Mesendoderm (in vitro differentiated cells): ENCODE data around the gene CLMP.

Experiments
- DNase-seq: peaks from one replicate; pipeline ENCODE4 v3.0.0; 2013
- H2AK5ac ChIP-seq: 2 replicates; pipeline ENCODE4 v1.6.1; 2013; ENCODE audit warnings: low read length, inconsistent platforms
- H2BK120ac ChIP-seq: 2 replicates; pipeline ENCODE4 v1.6.1; 2013; ENCODE audit warnings: low read depth, mild to moderate bottlenecking, low read length, moderate library complexity, mixed read lengths
- H2BK15ac ChIP-seq: replicated peaks from 2 replicates; pipeline ENCODE4 v1.6.1; 2013; ENCODE audit warnings: low read depth, mild to moderate bottlenecking, moderate library complexity
- H2BK5ac ChIP-seq: 2 replicates; pipeline ENCODE4 v1.6.1; 2013; ENCODE audit warnings: low read length, inconsistent platforms
- H3K18ac ChIP-seq: 2 replicates; pipeline ENCODE4 v1.6.1; 2013; ENCODE audit warnings: mild to moderate bottlenecking, low read length, mixed read lengths
- H3K23ac ChIP-seq: one replicate; pipeline ENCODE4 v1.6.1; 2013; ENCODE audit warnings: low read length
- H3K27ac ChIP-seq: 2 replicates; pipeline ENCODE4 v1.5.1; 2013; ENCODE audit warnings: low read depth, mild to moderate bottlenecking, inconsistent platforms, low read length, moderate library complexity
- H3K27me3 ChIP-seq: 2 replicates; pipeline ENCODE4 v1.6.1; 2013; ENCODE audit warnings: low read length, control low read depth, mild to moderate bottlenecking, inconsistent platforms; ENCODE audit not compliant: insufficient read depth, poor library complexity
- H3K36me3 ChIP-seq: 2 replicates; pipeline ENCODE4 v1.6.1; 2013; ENCODE audit warnings: low read length, inconsistent platforms; ENCODE audit not compliant: control insufficient read depth, insufficient read depth
- H3K4ac ChIP-seq: one replicate; pipeline ENCODE4 v1.6.1; 2013; ENCODE audit warnings: low read depth, mild to moderate bottlenecking, low read length, moderate library complexity
- H3K4me1 ChIP-seq: 2 replicates; pipeline ENCODE4 v1.6.1; 2013; ENCODE audit warnings: low read depth, low read length, inconsistent platforms; ENCODE audit not compliant: control insufficient read depth
- H3K4me2 ChIP-seq: 2 replicates; pipeline ENCODE4 v1.6.1; 2013; ENCODE audit warnings: low read length
- H3K4me3 ChIP-seq: 2 replicates; pipeline ENCODE4 v1.5.1; 2013; ENCODE audit warnings: mild to moderate bottlenecking, low read length
- H3K56ac ChIP-seq: one replicate; pipeline ENCODE4 v1.6.1; 2013; ENCODE audit warnings: low read length
- H3K79me1 ChIP-seq: 2 replicates; pipeline ENCODE4 v1.6.1; 2013; ENCODE audit warnings: low read length, inconsistent platforms
- H3K79me2 ChIP-seq: 2 replicates; pipeline ENCODE4 v1.6.1; 2013; ENCODE audit warnings: mild to moderate bottlenecking, low read length; ENCODE audit not compliant: control insufficient read depth, insufficient read depth
- H3K9ac ChIP-seq: 2 replicates; pipeline ENCODE4 v1.6.1; 2013; ENCODE audit warnings: low read length, inconsistent platforms
- H4K5ac ChIP-seq: one replicate; pipeline ENCODE4 v1.6.1; 2013; ENCODE audit warnings: low read length
- H4K8ac ChIP-seq: one replicate; pipeline ENCODE4 v1.6.1; 2013; ENCODE audit warnings: low read depth, mild to moderate bottlenecking, control low read depth, low read length, moderate library complexity
- WGBS: extraction: QIAGEN DNeasy Blood & Tissue Kit; methylation state at CpG from one replicate; pipeline ENCODE4 v1.1.7; 2013; ENCODE audit warnings: low lambda C conversion rate, missing lambda C conversion rate; ENCODE audit not compliant: insufficient coverage; ENCODE audit errors: extremely low coverage; 5-methylcytosine and 5-hydroxymethylcytosine counted together

CLMP gene

GRCh38 chr11:123214940-123215339 lies 19.9 kb upstream of the CLMP start:
- Histone ChIP-seq H2BK15ac (no peak overlapping the region), H2BK120ac (no peak overlapping the region), H3K36me3 (no peaks in the 10 kb centered on the region), H3K23ac (no peak overlapping the region), H3K4me2 (no peak overlapping the region), H3K27ac (no peak overlapping the region), H3K4me1 (peaks cover 14% of the 10 kb centered on the region), H3K4me3 (no peak overlapping the region), H3K79me2 (no peaks in the 10 kb centered on the region), H2BK5ac (no peak overlapping the region), H3K79me1 (no peaks in the 10 kb centered on the region), H4K5ac (no peak overlapping the region), H3K4ac (no peak overlapping the region), H4K8ac (no peak overlapping the region), H3K9ac (no peak overlapping the region), H3K18ac (peak overlapping the region; percentile 18), H3K56ac (no peak overlapping the region), H2AK5ac (no peak overlapping the region), H3K27me3 (no peaks in the 10 kb centered on the region)
- no peak for DNase-seq
- WGBS = no CpG with 5 or more reads among the region's 1 CpG

GRCh38 chr11:123214396-123214795 lies 19.3 kb upstream of the CLMP start:
- no peak overlapping the region for H3K4me2 ChIP-seq
- no peak overlapping the region for H3K4ac ChIP-seq
- H3K4me1 ChIP-seq = peaks cover 14% of the 10 kb centered on the region
- H3K23ac ChIP-seq = no peak overlapping the region
- H2AK5ac ChIP-seq = no peak overlapping the region
- no peak overlapping the region for H2BK120ac ChIP-seq
- H3K27me3 ChIP-seq = no peaks in the 10 kb centered on the region
- WGBS = no CpG with 5 or more reads among the region's 4 CpGs
- H4K5ac ChIP-seq = no peak overlapping the region
- H3K79me1 ChIP-seq = no peaks in the 10 kb centered on the region
- H3K18ac ChIP-seq = no peak overlapping the region
- H3K36me3 ChIP-seq = no peaks in the 10 kb centered on the region
- no peak overlapping the region for H4K8ac ChIP-seq
- no peaks in the 10 kb centered on the region for H3K79me2 ChIP-seq
- H3K56ac ChIP-seq = no peak overlapping the region
- no peak overlapping the region for H3K4me3 ChIP-seq
- no peak overlapping the region for H3K9ac ChIP-seq
- no peak for DNase-seq
- H2BK15ac ChIP-seq = no peak overlapping the region
- H3K27ac ChIP-seq = no peak overlapping the region
- no peak overlapping the region for H2BK5ac ChIP-seq

GRCh38 chr11:123213307-123213771 lies 18.3 kb upstream of the CLMP start:
- WGBS = no CpG with 5 or more reads among the region's 11 CpGs
- Histone ChIP-seq H3K4me1 (peaks cover 7% of the 10 kb centered on the region), H2BK15ac (no peak overlapping the region)

GRCh38 chr11:123212406-123212805 lies 17.4 kb upstream of the CLMP start:
- H3K9ac ChIP-seq = no peak overlapping the region
- H3K79me1 ChIP-seq = no peaks in the 10 kb centered on the region
- H3K4me1 ChIP-seq = peaks cover 7% of the 10 kb centered on the region
- no peaks in the 10 kb centered on the region for H3K36me3 ChIP-seq
- DNase-seq = no peak
- no peak overlapping the region for H2BK15ac ChIP-seq
- no peak overlapping the region for H3K27ac ChIP-seq
- no CpG with 5 or more reads among the region's 1 CpG for WGBS
- no peak overlapping the region for H2BK120ac ChIP-seq
- no peak overlapping the region for H3K56ac ChIP-seq
- no peak overlapping the region for H2AK5ac ChIP-seq
- no peaks in the 10 kb centered on the region for H3K79me2 ChIP-seq
- H4K5ac ChIP-seq = no peak overlapping the region
- H3K23ac ChIP-seq = no peak overlapping the region
- H2BK5ac ChIP-seq = no peak overlapping the region
- no peak overlapping the region for H3K4me3 ChIP-seq
- H3K18ac ChIP-seq = no peak overlapping the region
- peak overlapping the region; percentile 56 for H4K8ac ChIP-seq
- H3K27me3 ChIP-seq = no peaks in the 10 kb centered on the region
- no peak overlapping the region for H3K4ac ChIP-seq
- H3K4me2 ChIP-seq = no peak overlapping the region

More at GRCh38 chr11:123213307-123213771, 18.3 kb upstream of the CLMP start:
- no peak overlapping the region for H2BK5ac ChIP-seq
- H2AK5ac ChIP-seq = no peak overlapping the region
- H3K18ac ChIP-seq = no peak overlapping the region
- H4K5ac ChIP-seq = no peak overlapping the region
- H3K56ac ChIP-seq = no peak overlapping the region
- H3K4ac ChIP-seq = no peak overlapping the region
- no peak overlapping the region for H3K4me3 ChIP-seq
- H3K9ac ChIP-seq = no peak overlapping the region
- H3K27ac ChIP-seq = no peak overlapping the region
- H3K79me2 ChIP-seq = no peaks in the 10 kb centered on the region
- no peak overlapping the region for H3K4me2 ChIP-seq
- no peaks in the 10 kb centered on the region for H3K27me3 ChIP-seq
- DNase-seq = no peak
- H2BK120ac ChIP-seq = no peak overlapping the region
- H3K36me3 ChIP-seq = no peaks in the 10 kb centered on the region
- peak overlapping the region; percentile 39 for H4K8ac ChIP-seq
- no peaks in the 10 kb centered on the region for H3K79me1 ChIP-seq
- no peak overlapping the region for H3K23ac ChIP-seq

GRCh38 chr11:123211981-123212380 lies 16.9 kb upstream of the CLMP start:
- no peaks in the 10 kb centered on the region for H3K79me2 ChIP-seq
- no peak overlapping the region for H3K18ac ChIP-seq
- H3K27ac ChIP-seq = no peak overlapping the region
- H3K79me1 ChIP-seq = no peaks in the 10 kb centered on the region
- H2AK5ac ChIP-seq = no peak overlapping the region
- H2BK120ac ChIP-seq = no peak overlapping the region
- H3K27me3 ChIP-seq = no peaks in the 10 kb centered on the region
- H3K4me3 ChIP-seq = no peak overlapping the region
- H3K4me2 ChIP-seq = no peak overlapping the region
- H2BK5ac ChIP-seq = no peak overlapping the region
- no peaks in the 10 kb centered on the region for H3K36me3 ChIP-seq
- H3K23ac ChIP-seq = no peak overlapping the region
- H4K8ac ChIP-seq = no peak overlapping the region
- no peak overlapping the region for H3K9ac ChIP-seq
- whole genome bisulfite sequencing = 100% methylated on average over 1 of the region's 8 CpGs
- H4K5ac ChIP-seq = no peak overlapping the region
- peaks cover 7% of the 10 kb centered on the region for H3K4me1 ChIP-seq
- no peak overlapping the region for H3K4ac ChIP-seq
- DNase-seq = no peak
- no peak overlapping the region for H2BK15ac ChIP-seq
- no peak overlapping the region for H3K56ac ChIP-seq

GRCh38 chr11:123211149-123211852 lies 16.3 kb upstream of the CLMP start:
- DNase-seq = peak; percentile 48
- no CpG with 5 or more reads among the region's 11 CpGs for WGBS

More at GRCh38 chr11:123211149-123211852, 16.3 kb upstream of the CLMP start:
- Histone ChIP-seq H3K27me3 (no peaks in the 10 kb centered on the region), H3K27ac (no peak overlapping the region), H3K9ac (no peak overlapping the region), H3K4me1 (peaks cover 7% of the 10 kb centered on the region), H2BK5ac (peak overlapping the region; percentile 14), H4K5ac (no peak overlapping the region), H2BK120ac (no peak overlapping the region), H2BK15ac (no peak overlapping the region), H3K56ac (peak overlapping the region; percentile 53), H3K4me2 (no peak overlapping the region), H3K4me3 (no peak overlapping the region), H3K23ac (no peak overlapping the region), H4K8ac (no peak overlapping the region), H3K36me3 (no peaks in the 10 kb centered on the region), H3K79me2 (no peaks in the 10 kb centered on the region), H3K4ac (no peak overlapping the region), H3K79me1 (no peaks in the 10 kb centered on the region), H2AK5ac (no peak overlapping the region), H3K18ac (peak overlapping the region; percentile 42)
